H9 (cell line): ENCODE measurements around the gene DMKN. TPM values are rescaled to one million over a fixed set of nuclear protein-coding genes. Genes with fewer than 3 reads are reported as not detected.

Experiments
- DNase-seq: peaks from one replicate; pipeline ENCODE4 v3.0.0-alpha.2; 2017
- H2AFZ ChIP-seq: one replicate; pipeline ENCODE4 v1.6.1; 2013; ENCODE audit warnings: mild to moderate bottlenecking, low read length, control low read depth, moderate library complexity
- H2AK5ac ChIP-seq: 2 replicates; pipeline ENCODE4 v1.6.1; 2013; ENCODE audit warnings: low read length, control low read depth, mixed read lengths; ENCODE audit not compliant: insufficient read length
- H2BK120ac ChIP-seq: one replicate; pipeline ENCODE4 v1.6.1; 2013; ENCODE audit warnings: low read depth, mild to moderate bottlenecking, low read length, control low read depth, inconsistent platforms; ENCODE audit not compliant: poor library complexity, severe bottlenecking
- H2BK12ac ChIP-seq: 2 replicates; pipeline ENCODE4 v1.6.1; 2013; ENCODE audit warnings: low read length, control low read depth, mixed read lengths, low read depth; ENCODE audit not compliant: insufficient read length
- H2BK15ac ChIP-seq: 2 replicates; pipeline ENCODE4 v1.6.1; 2013; ENCODE audit warnings: low read depth, low read length, control low read depth
- H2BK20ac ChIP-seq: one replicate; pipeline ENCODE4 v1.6.1; 2013; ENCODE audit warnings: low read depth, mild to moderate bottlenecking, low read length, control low read depth, inconsistent platforms; ENCODE audit not compliant: poor library complexity, severe bottlenecking
- H2BK5ac ChIP-seq: 2 replicates; pipeline ENCODE4 v1.6.1; 2013; ENCODE audit warnings: low read length, control low read depth, mixed read lengths; ENCODE audit not compliant: insufficient read length
- H3K14ac ChIP-seq: 2 replicates; pipeline ENCODE4 v1.6.1; 2013; ENCODE audit warnings: low read length, control low read depth; ENCODE audit not compliant: insufficient read depth
- H3K18ac ChIP-seq: 2 replicates; pipeline ENCODE4 v1.6.1; 2013; ENCODE audit warnings: low read depth, mild to moderate bottlenecking, mixed read lengths, low read length, control low read depth; ENCODE audit not compliant: insufficient read length
- H3K23ac ChIP-seq: 2 replicates; pipeline ENCODE4 v1.6.1; 2013; ENCODE audit warnings: low read length, control low read depth, mixed read lengths, low read depth; ENCODE audit not compliant: insufficient read length
- H3K23me2 ChIP-seq: 2 replicates; pipeline ENCODE4 v1.6.1; 2013; ENCODE audit warnings: low read depth, mild to moderate bottlenecking, mixed read lengths, low read length, control low read depth; ENCODE audit not compliant: insufficient read length, poor library complexity, severe bottlenecking
- H3K27ac ChIP-seq: 2 replicates; pipeline ENCODE4 v1.5.1; 2013; ENCODE audit warnings: low read length, control low read depth, mixed read lengths, low read depth; ENCODE audit not compliant: insufficient read length
- H3K27me3 ChIP-seq: 2 replicates; pipeline ENCODE4 v1.6.1; 2013; ENCODE audit warnings: low read length, control low read depth, inconsistent platforms; ENCODE audit not compliant: insufficient read depth
- H3K4ac ChIP-seq: 2 replicates; pipeline ENCODE4 v1.6.1; 2013; ENCODE audit warnings: low read depth, mild to moderate bottlenecking, control low read depth, inconsistent platforms, low read length, moderate library complexity
- H3K4me1 ChIP-seq: 2 replicates; pipeline ENCODE4 v1.6.1; 2013; ENCODE audit warnings: low read length, control low read depth, inconsistent platforms; ENCODE audit not compliant: insufficient read depth
- H3K4me2 ChIP-seq: 2 replicates; pipeline ENCODE4 v1.6.1; 2013; ENCODE audit warnings: low read length, control low read depth, mixed read lengths; ENCODE audit not compliant: insufficient read length, insufficient read depth
- H3K56ac ChIP-seq: 2 replicates; pipeline ENCODE4 v1.6.1; 2013; ENCODE audit warnings: low read depth, mild to moderate bottlenecking, mixed read lengths, low read length, control low read depth; ENCODE audit not compliant: insufficient read length
- H3K79me1 ChIP-seq: 2 replicates; pipeline ENCODE4 v1.6.1; 2013; ENCODE audit warnings: low read depth, mild to moderate bottlenecking, moderate library complexity, low read length, control low read depth, inconsistent platforms; ENCODE audit not compliant: insufficient read depth, poor library complexity, severe bottlenecking
- H3K79me2 ChIP-seq: 2 replicates; pipeline ENCODE4 v1.6.1; 2013; ENCODE audit warnings: low read length, control low read depth, inconsistent platforms; ENCODE audit not compliant: insufficient read depth
- H3K9ac ChIP-seq: 2 replicates; pipeline ENCODE4 v1.6.1; 2013; ENCODE audit warnings: low read length, control low read depth, mixed read lengths; ENCODE audit not compliant: insufficient read length; ENCODE audit errors: extremely low read depth
- H3K9me3 ChIP-seq: one replicate; pipeline ENCODE4 v1.6.1; 2013; ENCODE audit warnings: low read depth, low read length, inconsistent platforms; ENCODE audit not compliant: control insufficient read depth
- H3T11ph ChIP-seq: one replicate; pipeline ENCODE4 v1.6.1; 2013; ENCODE audit warnings: mild to moderate bottlenecking, low read length, control low read depth, inconsistent platforms
- H4K20me1 ChIP-seq: one replicate; pipeline ENCODE4 v1.6.1; 2013; ENCODE audit not compliant: control insufficient read depth, insufficient read length, insufficient read depth
- H4K5ac ChIP-seq: 2 replicates; pipeline ENCODE4 v1.6.1; 2013; ENCODE audit warnings: low read depth, mild to moderate bottlenecking, mixed read lengths, low read length, control low read depth; ENCODE audit not compliant: insufficient read length
- H4K8ac ChIP-seq: replicated peaks from 2 replicates; pipeline ENCODE4 v1.6.1; 2013; ENCODE audit warnings: low read length, control low read depth, mixed read lengths, low read depth; ENCODE audit not compliant: insufficient read length
- H4K91ac ChIP-seq: 2 replicates; pipeline ENCODE4 v1.6.1; 2013; ENCODE audit warnings: low read depth, mild to moderate bottlenecking, moderate library complexity, mixed read lengths, low read length, control low read depth; ENCODE audit not compliant: insufficient read length
- H3K27ac Mint-ChIP-seq, 3 experiments: 2 replicates in 2 of 3; 3 replicates in 1 of 3; pipeline ENCODE4 v1.8.0; 2020 to 2021; ENCODE audit warnings: mixed read lengths in 3 of 3, mild to moderate bottlenecking in 1 of 3, moderate library complexity in 1 of 3
- H3K27me3 Mint-ChIP-seq: 2 replicates; pipeline ENCODE4 v1.8.0; 2021; ENCODE audit warnings: low read depth, mild to moderate bottlenecking, moderate library complexity, mixed read lengths
- H3K36me3 Mint-ChIP-seq, 3 experiments: 2 replicates in 2 of 3; 3 replicates in 1 of 3; pipeline ENCODE4 v1.8.0; 2020 to 2021; ENCODE audit warnings: low read depth in 3 of 3, mixed read lengths in 3 of 3; ENCODE audit not compliant: insufficient read depth in 1 of 3
- H3K4me1 Mint-ChIP-seq, 2 experiments: 2 replicates each; pipeline ENCODE4 v1.8.0; 2020; ENCODE audit warnings: mixed read lengths in 2 of 2
- H3K4me3 Mint-ChIP-seq, 2 experiments: 2 replicates in 1 of 2; 3 replicates in 1 of 2; pipeline ENCODE4 v1.8.0; 2020 to 2021; ENCODE audit warnings: mild to moderate bottlenecking in 2 of 2, mixed read lengths in 2 of 2, moderate library complexity in 1 of 2
- H3K9me3 Mint-ChIP-seq, 2 experiments: 2 replicates in 1 of 2; 3 replicates in 1 of 2; pipeline ENCODE4 v1.8.0; 2020; ENCODE audit warnings: mild to moderate bottlenecking in 2 of 2, mixed read lengths in 2 of 2, moderate library complexity in 1 of 2
- CTCF ChIP-seq: fragments of 200-600 bp; sonication (generic); conservative IDR thresholded peaks from 3 replicates; pipeline ENCODE4 v1.8.0; 2021; ENCODE audit warnings: antibody characterized with exemption, mild to moderate bottlenecking
- WGBS: extraction: QIAGEN DNeasy Blood & Tissue Kit; methylation state at CpG from one replicate; pipeline ENCODE4 v1.1.7; 2013; ENCODE audit warnings: missing lambda C conversion rate, low lambda C conversion rate, mixed read lengths; ENCODE audit not compliant: insufficient read length; ENCODE audit errors: extremely low coverage; 5-methylcytosine and 5-hydroxymethylcytosine counted together
- total RNA-seq: library from RNA; stranded (reverse); gene quantifications from 2 replicates; pipeline ENCODE4 v1.2.1, GENCODE V29; 2021

The DMKN gene
- total RNA-seq, 1 experiment from 2014 or later, result 278 TPM

- Mint-ChIP-seq H3K4me1 (peaks cover 6 to 13% of the 10 kb centered on the region in 2 experiments), H3K9me3 (peaks cover 0 to 2% of the 10 kb centered on the region in 2 experiments; a peak in 1 of 5 replicates), H3K27ac (no peak overlapping the region), H3K4me3 (no peak overlapping the region), H3K27me3 (peaks cover 61% of the 10 kb centered on the region), H3K36me3 (no peaks in the 10 kb centered on the region; a peak in 1 of 7 replicates)
- Histone ChIP-seq H3K27me3 (peaks cover 3% of the 10 kb centered on the region; the same call in 1 of the 2 replicates), H3K14ac (no peak overlapping the region), H2BK20ac (no peak overlapping the region), H3K4ac (no peak overlapping the region), H3K56ac (no peak overlapping the region), H4K5ac (no peak overlapping the region), H2BK15ac (no peak overlapping the region), H3K9me3 (no peaks in the 10 kb centered on the region), H3K23ac (no peak overlapping the region), H2BK12ac (no peak overlapping the region), H3K79me2 (no peaks in the 10 kb centered on the region; the same call in 1 of the 2 replicates), H2AK5ac (no peak overlapping the region), H3K79me1 (no peaks in the 10 kb centered on the region), H3K9ac (no peak overlapping the region), H2BK5ac (no peak overlapping the region), H4K8ac (no peak overlapping the region), H3K4me1 (no peaks in the 10 kb centered on the region), H2AFZ (no peak overlapping the region), H4K91ac (no peak overlapping the region), H4K20me1 (no peaks in the 10 kb centered on the region), H3K27ac (no peak overlapping the region), H3T11ph (no peak overlapping the region), H3K4me2 (no peak overlapping the region), H2BK120ac (no peak overlapping the region), H3K18ac (no peak overlapping the region), H3K23me2 (peaks cover 7% of the 10 kb centered on the region)
- no peak for TF ChIP-seq CTCF
- DNase-seq, result no peak
- no CpG with 5 or more reads among the region's 6 CpGs for WGBS
Observed at GRCh38 chr19:35561436-35561835, 48.0 kb upstream of the DMKN start.
